Mucosa of rectum (tissue), 2 donors: ENCODE results near the gene SPDYE6.
"Not testable (repeated sequence)": the region's sequence is repeated elsewhere in the genome, so short reads cannot be mapped to it uniquely, and the experiment has no call there.

ENCODE experiments used
- H3K27ac ChIP-seq, 2 donors: one replicate each; pipeline ENCODE4 v1.7.0; 2013; ENCODE audit warnings: inconsistent platforms in 2 of 2, low read depth in 2 of 2, low read length in 2 of 2
- H3K27me3 ChIP-seq, 2 donors: one replicate each; pipeline ENCODE4 v1.7.0; 2013; ENCODE audit warnings: low read length in 2 of 2; ENCODE audit not compliant: control insufficient read depth in 2 of 2, insufficient read depth in 2 of 2
- H3K36me3 ChIP-seq, 2 donors: one replicate each; pipeline ENCODE4 v1.7.0; 2013; ENCODE audit warnings: low read length in 2 of 2; ENCODE audit not compliant: control insufficient read depth in 2 of 2, insufficient read depth in 2 of 2
- H3K4me1 ChIP-seq, 2 donors: one replicate each; pipeline ENCODE4 v1.7.0; 2013; ENCODE audit warnings: low read length in 2 of 2, mild to moderate bottlenecking in 1 of 2; ENCODE audit not compliant: control insufficient read depth in 2 of 2, insufficient read depth in 2 of 2
- H3K4me3 ChIP-seq, 2 donors: one replicate each; pipeline ENCODE4 v1.7.0; 2013; ENCODE audit warnings: low read length in 2 of 2
- H3K9ac ChIP-seq, 2 donors: one replicate each; pipeline ENCODE4 v1.7.0; 2013; ENCODE audit warnings: low read length in 2 of 2, low read depth in 1 of 2, mild to moderate bottlenecking in 1 of 2
- H3K9me3 ChIP-seq, 2 donors: one replicate each; pipeline ENCODE4 v1.7.0; 2013; ENCODE audit warnings: low read length in 2 of 2; ENCODE audit not compliant: control insufficient read depth in 2 of 2
- donor health status: healthy.
- donor health status: Normal muscosa, but diverticular disease.

The SPDYE6 gene

GRCh38 chr7:102303669-102304422 is 52.4 kb downstream of the SPDYE6 start:
- Histone ChIP-seq H3K9ac (no peak overlapping the region), H3K9me3 (no peaks in the 10 kb centered on the region), H3K36me3 (no peaks in the 10 kb centered on the region), H3K27me3 (no peaks in the 10 kb centered on the region), H3K27ac (peak overlapping the region in 1 of 2 donors; percentile 48), H3K4me1 (peaks cover 9 to 10% of the 10 kb centered on the region in 2 donors), H3K4me3 (no peak overlapping the region)

- Histone ChIP-seq H3K27ac (no peak overlapping the region), H3K4me3 (no peak overlapping the region), H3K9ac (no peak overlapping the region), H3K9me3 (no peaks in the 10 kb centered on the region), H3K4me1 (peaks cover 4 to 6% of the 10 kb centered on the region in 2 donors), H3K36me3 (no peaks in the 10 kb centered on the region), H3K27me3 (no peaks in the 10 kb centered on the region)
These were observed 54.2 kb downstream of the SPDYE6 start for GRCh38 chr7:102302025-102302424.

DNA sequence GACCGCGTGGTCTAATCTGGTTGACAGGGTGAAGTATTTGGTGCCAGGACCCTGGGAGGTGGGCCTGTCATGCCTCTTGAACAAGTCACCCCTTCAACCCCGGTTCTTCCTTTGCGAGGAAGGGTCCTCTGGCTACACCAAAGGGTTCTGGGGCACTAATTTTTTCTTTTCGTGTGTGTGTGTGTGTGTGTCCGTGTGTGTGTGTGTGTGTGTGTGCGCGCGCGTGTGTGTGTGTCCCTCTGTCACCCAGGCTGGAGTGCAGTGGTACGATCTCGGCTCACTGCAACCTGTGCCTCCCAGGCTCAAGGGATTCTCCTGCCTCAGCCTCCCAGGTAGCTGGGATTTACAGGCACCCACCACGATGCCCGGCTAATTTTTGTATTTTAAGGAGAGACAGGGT is 54.9 kb downstream of the SPDYE6 start:
- not testable (repeated sequence) for H3K27ac ChIP-seq, H3K27me3 ChIP-seq, H3K4me3 ChIP-seq, H3K9ac ChIP-seq, H3K9me3 ChIP-seq, H3K4me1 ChIP-seq, H3K36me3 ChIP-seq

DNA sequence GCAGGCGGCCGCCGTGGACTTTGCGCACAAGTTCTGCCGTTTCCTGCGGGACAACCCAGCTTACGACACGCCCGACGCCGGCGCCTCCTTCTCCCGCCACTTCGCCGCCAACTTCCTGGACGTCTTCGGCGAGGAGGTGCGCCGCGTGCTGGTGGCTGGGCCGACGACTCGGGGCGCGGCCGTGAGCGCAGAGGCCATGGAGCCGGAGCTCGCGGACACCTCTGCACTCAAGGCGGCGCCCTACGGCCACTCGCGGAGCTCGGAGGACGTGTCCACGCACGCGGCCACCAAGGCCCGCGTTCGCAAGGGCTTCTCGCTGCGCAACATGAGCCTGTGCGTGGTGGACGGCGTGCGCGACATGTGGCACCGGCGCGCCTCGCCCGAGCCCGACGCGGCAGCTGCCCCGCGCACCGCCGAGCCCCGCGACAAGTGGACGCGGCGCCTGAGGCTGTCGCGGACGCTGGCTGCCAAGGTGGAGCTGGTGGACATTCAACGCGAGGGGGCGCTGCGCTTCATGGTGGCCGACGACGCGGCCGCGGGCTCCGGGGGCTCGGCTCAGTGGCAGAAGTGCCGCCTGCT is 55.5 kb downstream of the SPDYE6 start:
- Histone ChIP-seq H3K4me3 (no peak overlapping the region), H3K9ac (no peak overlapping the region), H3K27ac (no peak overlapping the region), H3K9me3 (no peaks in the 10 kb centered on the region), H3K36me3 (no peaks in the 10 kb centered on the region), H3K4me1 (peaks cover 0 to 3% of the 10 kb centered on the region in 2 donors), H3K27me3 (no peaks in the 10 kb centered on the region)

DNA sequence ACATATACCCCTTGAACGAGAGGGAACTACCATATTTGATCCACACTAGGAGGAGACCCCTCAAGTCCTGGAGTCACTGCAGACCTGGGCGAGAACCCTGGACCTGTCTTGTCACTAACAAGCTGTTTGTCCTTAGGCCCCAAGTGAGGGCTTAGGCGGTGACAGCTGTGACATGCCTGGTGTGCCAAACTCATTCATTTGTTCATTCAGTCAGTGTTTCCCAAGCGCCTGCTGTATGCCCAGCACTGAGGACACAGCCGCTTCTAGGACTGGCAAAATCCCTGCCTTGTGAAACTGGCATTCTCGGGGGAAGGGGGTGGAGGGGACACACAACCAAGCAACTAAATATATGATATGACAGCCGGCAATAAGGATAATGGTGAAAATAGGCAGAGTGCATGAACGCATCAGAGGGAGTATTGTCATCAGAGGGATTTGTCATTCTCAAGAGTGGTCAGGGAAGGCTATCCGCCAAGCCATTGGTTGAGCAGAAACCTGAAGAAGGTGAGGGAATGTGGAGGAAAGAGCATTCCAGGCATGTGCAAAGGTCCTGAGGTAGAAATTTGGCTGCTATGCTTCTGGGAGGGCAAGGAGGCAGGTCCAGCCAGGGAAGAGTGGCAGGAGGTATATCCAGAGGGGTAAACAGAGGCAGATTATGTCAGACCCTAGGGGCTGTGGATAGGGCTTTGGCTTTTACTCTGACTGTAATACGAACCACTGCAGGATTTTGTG is 58.6 kb downstream of the SPDYE6 start:
- Histone ChIP-seq H3K9me3 (no peaks in the 10 kb centered on the region), H3K27me3 (no peaks in the 10 kb centered on the region), H3K4me1 (no peaks in the 10 kb centered on the region), H3K36me3 (no peaks in the 10 kb centered on the region), H3K4me3 (no peak overlapping the region), H3K9ac (no peak overlapping the region), H3K27ac (no peak overlapping the region)

GRCh38 chr7:102296514-102296913 is 59.7 kb downstream of the SPDYE6 start:
- Histone ChIP-seq H3K27ac (no peak overlapping the region), H3K4me3 (no peak overlapping the region)

DNA sequence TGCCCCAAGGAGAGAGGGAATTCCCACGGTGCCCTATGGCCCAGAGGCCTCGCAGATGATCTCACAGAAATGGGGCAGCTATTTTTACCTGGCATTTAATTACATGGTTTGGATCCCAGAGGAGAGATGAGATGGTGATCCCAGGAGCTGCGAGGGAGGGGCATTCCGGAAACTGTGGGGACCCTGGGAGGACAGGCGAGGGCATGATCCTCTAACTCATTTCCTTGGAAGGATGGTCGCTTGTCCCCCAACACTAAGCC is 60.1 kb downstream of the SPDYE6 start:
- Histone ChIP-seq H3K9me3 (no peaks in the 10 kb centered on the region), H3K36me3 (no peaks in the 10 kb centered on the region), H3K27ac (no peak overlapping the region), H3K27me3 (no peaks in the 10 kb centered on the region), H3K4me3 (no peak overlapping the region), H3K9ac (no peak overlapping the region), H3K4me1 (no peaks in the 10 kb centered on the region)

More at GRCh38 chr7:102296514-102296913, 59.7 kb downstream of the SPDYE6 start:
- no peaks in the 10 kb centered on the region for H3K4me1 ChIP-seq
- H3K27me3 ChIP-seq = no peaks in the 10 kb centered on the region
- H3K9me3 ChIP-seq = no peaks in the 10 kb centered on the region
- no peaks in the 10 kb centered on the region for H3K36me3 ChIP-seq
- no peak overlapping the region for H3K9ac ChIP-seq
